HG03460 (cell line): Measurements from ENCODE around the gene PGLYRP1.

Experiments used
- ATAC-seq: cut with Tn5 transposase; IDR thresholded peaks from one replicate; pipeline ENCODE4 v1.9.1; 2021; ENCODE audit not compliant: unreplicated experiment

Gene PGLYRP1

GRCh38 chr19:46032597-46033025 lies 9.8 kb upstream of the PGLYRP1 start:
- ATAC-seq: no peak

GRCh38 chr19:46031781-46032596 lies 9.1 kb upstream of the PGLYRP1 start:
- no peak for ATAC-seq

GRCh38 chr19:46030812-46031550 lies 8.1 kb upstream of the PGLYRP1 start:
- no peak for ATAC-seq

GRCh38 chr19:46025835-46026234 lies 3.0 kb upstream of the PGLYRP1 start:
- ATAC-seq: no peak

GRCh38 chr19:46023311-46023779 lies 492 bp upstream of the PGLYRP1 start:
- no peak for ATAC-seq

GRCh38 chr19:46022061-46022430 lies 807 bp downstream of the PGLYRP1 start:
- no peak for ATAC-seq

GRCh38 chr19:46021531-46022041 lies 1.3 kb downstream of the PGLYRP1 start:
- ATAC-seq: no peak

- no peak for ATAC-seq
Measured at GRCh38 chr19:46020819-46021125, 2.1 kb downstream of the PGLYRP1 start.

- ATAC-seq: no peak
Measured at GRCh38 chr19:46019270-46019669, 3.6 kb downstream of the PGLYRP1 start.

- no peak for ATAC-seq
Measured at GRCh38 chr19:46018729-46019251, 4.1 kb downstream of the PGLYRP1 start.

GRCh38 chr19:46017874-46018675 lies 4.8 kb downstream of the PGLYRP1 start:
- no peak for ATAC-seq

GRCh38 chr19:46017095-46017429 lies 5.8 kb downstream of the PGLYRP1 start:
- no peak for ATAC-seq

GRCh38 chr19:46016426-46017094 lies 6.3 kb downstream of the PGLYRP1 start:
- no peak for ATAC-seq

- ATAC-seq: no peak
Measured at GRCh38 chr19:46015687-46016425, 7.0 kb downstream of the PGLYRP1 start.

- ATAC-seq: no peak
Measured at GRCh38 chr19:46014941-46015686, 7.7 kb downstream of the PGLYRP1 start.

GRCh38 chr19:46014534-46014933 lies 8.3 kb downstream of the PGLYRP1 start:
- ATAC-seq: no peak

GRCh38 chr19:46009530-46010510 lies 13.0 kb downstream of the PGLYRP1 start:
- no peak for ATAC-seq

- no peak for ATAC-seq
Measured at GRCh38 chr19:46006411-46006810, 16.4 kb downstream of the PGLYRP1 start.
